Midbrain (tissue), 1 donor: ENCODE data around the gene CDSN.
"Not testable (repeated sequence)": the region's sequence is repeated elsewhere in the genome, so short reads cannot be mapped to it uniquely, and the experiment has no call there.

Source experiments
- DNase-seq: peaks from one replicate; lab custom pipeline; 2025; lab: John Stamatoyannopoulos, UW

Gene CDSN

GRCh38 chr6:31087494-31088089, 32.7 kb downstream of the CDSN start:
- DNase-seq, result peak; percentile 91

GRCh38 chr6:31086788-31087440, 33.3 kb downstream of the CDSN start:
- no peak for DNase-seq

- DNase-seq, result no peak
These were observed 36.4 kb downstream of the CDSN start for GRCh38 chr6:31083742-31084354.

- no peak for DNase-seq
These were observed 38.4 kb downstream of the CDSN start for GRCh38 chr6:31081872-31082271.

DNA sequence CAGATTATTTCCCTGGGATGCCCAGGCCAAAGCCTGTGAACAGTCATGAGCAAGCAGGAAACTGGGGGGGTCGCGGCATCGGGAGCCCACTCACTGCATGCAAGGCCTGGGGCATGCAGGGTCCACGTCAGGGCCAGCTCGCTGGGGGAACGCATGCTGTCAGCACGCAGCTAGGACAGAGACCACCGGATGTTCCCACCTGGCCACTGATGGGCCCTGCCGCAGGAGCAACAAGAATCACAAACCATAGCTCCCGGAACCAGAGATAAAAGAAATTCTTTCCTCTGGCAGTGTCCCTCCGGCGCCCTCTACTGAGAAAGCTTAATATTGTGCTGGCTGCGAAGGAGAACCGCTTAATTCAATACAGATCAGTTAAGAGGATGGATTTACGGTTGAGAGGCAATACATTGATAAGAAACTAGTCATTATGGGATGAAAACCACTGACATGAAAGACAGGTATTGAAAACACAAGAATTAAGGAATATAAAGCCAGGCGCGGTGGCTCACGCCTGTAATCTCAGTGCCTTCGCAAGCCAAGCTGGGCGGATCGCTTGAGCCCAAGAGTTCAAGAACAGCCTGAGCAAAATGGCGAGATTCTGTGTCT, 40.5 kb downstream of the CDSN start:
- DNase-seq, result peak; percentile 87

DNA sequence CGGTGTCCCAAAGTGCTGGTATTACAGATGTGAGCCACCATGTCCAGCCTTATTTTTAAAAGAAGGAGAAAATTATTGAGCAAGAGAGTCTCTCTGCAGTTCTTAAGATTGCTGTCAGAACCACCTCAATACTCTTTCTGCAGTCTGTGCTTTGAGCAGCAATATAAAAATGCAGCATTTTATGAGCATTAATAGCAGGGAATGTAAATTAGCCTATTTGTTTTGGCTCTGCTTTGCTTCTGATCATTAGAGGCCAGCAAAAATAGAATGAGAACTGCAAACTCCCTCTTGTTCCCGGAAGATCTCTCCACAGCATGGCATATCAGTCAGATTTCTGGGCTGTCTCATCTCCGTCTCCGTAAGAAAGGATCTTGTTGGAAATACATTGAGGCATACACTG, 43.6 kb downstream of the CDSN start:
- no peak for DNase-seq

GRCh38 chr6:31075528-31075927, 44.7 kb downstream of the CDSN start:
- no peak for DNase-seq

DNA sequence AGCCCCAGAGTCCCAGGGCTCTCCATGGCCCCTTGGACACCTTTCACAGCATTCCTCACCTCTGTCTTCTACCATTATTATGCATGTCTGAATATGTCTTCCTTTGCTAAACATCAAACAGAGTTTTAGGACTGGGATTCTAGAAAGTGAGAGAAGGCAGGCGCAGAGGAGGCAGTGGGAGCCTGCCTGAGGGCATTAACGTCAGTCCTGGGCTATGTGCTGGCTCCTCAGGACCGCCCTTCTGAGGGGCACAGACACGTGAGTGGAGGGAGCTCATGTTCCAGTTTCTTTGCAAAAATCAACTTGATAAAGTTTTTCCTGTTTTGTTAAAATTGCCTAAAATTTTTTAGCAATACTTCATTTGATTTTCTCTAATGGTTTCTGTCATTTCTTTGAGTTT, 45.8 kb downstream of the CDSN start:
- DNase-seq, result no peak

DNA sequence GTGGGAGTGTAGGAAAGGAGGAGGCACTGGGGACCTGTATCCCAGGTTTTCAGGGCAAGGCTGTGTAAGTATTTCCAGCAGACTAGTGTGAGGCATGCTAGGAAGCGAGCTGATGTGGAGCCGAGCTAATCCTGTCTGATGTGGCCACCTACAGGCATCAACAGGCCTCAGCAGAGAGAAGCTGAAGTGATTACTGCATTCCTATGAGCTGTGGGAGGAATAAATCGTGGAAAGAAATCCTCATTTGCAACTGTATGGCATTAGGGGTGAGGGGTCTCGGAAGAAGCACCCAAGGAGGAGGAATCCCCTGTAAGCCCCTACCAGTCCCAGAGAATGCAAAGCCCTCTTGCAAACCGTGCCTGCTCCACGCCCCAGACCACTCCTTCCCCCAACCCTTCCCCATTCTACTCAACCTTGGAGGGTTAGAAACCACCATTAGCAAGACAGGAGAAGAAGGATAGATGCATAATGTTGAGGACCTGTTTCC, 49.5 kb downstream of the CDSN start:
- DNase-seq, result peak; percentile 69

DNA sequence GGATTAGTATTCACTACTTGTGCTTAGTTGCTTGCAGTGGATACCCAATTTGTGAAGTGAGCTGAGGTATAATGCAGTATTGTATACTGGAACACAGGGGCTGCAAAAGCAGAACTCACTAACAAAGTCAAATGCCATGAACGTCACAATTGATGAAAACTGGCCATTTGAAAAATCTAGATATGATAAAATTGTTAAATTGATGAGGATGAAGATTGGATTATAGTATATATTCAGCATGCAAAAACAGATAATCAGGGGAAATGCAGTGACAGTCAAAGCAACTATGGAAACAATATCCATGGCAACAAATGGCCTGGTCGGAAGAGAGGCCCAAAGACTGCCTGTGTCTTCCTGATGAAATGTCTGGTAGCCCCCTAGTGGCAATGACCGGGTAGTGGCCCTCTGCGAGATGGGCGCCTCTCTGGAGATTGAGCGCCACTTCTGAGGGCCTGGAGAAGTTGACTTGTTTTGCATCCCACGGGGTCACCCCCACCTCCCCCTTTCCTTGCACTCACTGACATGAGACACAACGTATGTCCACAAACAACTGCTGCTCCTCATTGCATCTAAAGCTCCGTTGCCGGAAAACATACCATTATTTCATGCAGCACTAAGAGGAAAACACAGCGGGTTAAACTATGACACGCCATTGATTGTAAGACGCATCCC, 51.4 kb downstream of the CDSN start:
- peak; percentile 89 for DNase-seq

DNA sequence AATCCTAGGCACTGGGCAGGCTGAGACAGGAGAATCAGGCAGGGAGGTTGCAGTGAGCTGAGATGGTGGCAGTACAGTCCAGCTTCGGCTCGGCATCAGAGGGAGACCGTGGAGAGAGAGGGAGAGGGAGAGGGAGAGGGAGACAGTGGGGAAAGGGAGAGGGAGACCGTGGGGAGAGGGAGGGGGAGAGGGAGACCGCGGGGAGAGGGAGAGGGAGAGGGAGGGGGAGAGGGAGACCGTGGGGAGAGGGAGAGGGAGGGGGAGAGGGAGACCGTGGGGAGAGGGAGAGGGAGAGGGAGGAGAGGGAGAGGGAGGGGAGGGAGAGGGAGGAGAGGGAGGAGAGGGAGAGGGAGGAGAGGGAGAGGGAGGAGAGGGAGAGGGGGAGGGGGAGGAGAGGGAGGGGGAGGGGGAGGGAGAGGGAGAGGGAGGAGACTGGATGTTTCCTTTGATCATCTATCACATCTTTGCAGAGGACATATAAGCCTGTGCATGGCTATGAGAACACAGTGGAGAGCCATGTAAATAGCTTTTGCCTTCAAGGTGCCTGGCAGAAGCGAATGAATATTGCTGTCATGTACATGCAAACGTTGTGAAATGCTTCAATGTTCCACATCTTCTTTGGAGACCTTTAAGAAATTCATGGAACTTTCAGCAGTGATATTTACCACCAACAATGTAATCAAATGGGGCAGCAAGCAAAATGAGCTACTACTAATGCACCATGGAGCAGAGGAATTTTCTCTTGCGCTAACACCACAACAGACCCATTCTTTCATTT, 52.2 kb downstream of the CDSN start:
- DNase-seq, result peak; percentile 80

- DNase-seq, result not testable (repeated sequence)
These were observed 53.2 kb downstream of the CDSN start for GRCh38 chr6:31067028-31067427.

DNA sequence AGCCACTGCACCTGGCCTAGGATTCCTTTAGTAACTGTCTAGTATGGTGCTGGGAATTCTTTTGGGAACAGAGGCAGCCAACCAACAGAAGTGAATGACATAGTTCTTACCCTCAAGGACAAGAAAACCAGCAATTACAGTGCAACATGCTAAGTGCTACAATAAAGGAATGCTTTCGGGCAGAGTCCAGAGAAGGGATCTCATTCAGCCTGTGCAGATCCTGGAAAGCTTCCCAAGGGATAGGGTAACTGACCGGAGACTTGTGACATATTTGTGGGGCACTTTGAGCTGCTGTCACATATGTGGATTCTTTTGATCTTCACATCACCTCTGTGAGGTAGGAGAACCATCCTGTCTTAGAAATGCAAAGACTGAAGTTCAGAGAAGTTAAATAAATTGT, 54.7 kb downstream of the CDSN start:
- no peak for DNase-seq
